Measurements from ENCODE around the gene RASSF8. TPM values are rescaled to one million over a fixed set of nuclear protein-coding genes. Genes with fewer than 3 reads are reported as not detected.

RASSF8 gene
- total RNA-seq, 1 donor from 2014 or later, result 85.7 TPM

GRCh38 chr12:26029736-26030022, 71.2 kb downstream of the RASSF8 start:
- no peaks in the 10 kb centered on the region for H3K36me3 ChIP-seq
- H3K9me3 ChIP-seq, result no peaks in the 10 kb centered on the region
- DNase-seq (no peak), ATAC-seq (no peak)
- H3K4me3 ChIP-seq, result no peak overlapping the region
- TF ChIP-seq CTCF (IDR thresholded peaks at IDR 0.05), result no peak
- no peaks in the 10 kb centered on the region for H3K27me3 ChIP-seq
- intact Hi-C loops (cut with DNase I), result loop anchor here (10.0 kb wide), 1 partner anchor 595 kb away; no protein-coding TSS in a partner anchor
- no peak overlapping the region for H3K27ac ChIP-seq
- H3K4me1 ChIP-seq, result no peaks in the 10 kb centered on the region

GRCh38 chr12:26030371-26030770, 71.9 kb downstream of the RASSF8 start:
- ATAC-seq (no peak), DNase-seq (no peak)
- TF ChIP-seq CTCF (IDR thresholded peaks at IDR 0.05), result no peak
- Histone ChIP-seq H3K36me3 (no peaks in the 10 kb centered on the region), H3K4me3 (no peak overlapping the region), H3K4me1 (no peaks in the 10 kb centered on the region), H3K27me3 (no peaks in the 10 kb centered on the region), H3K27ac (no peak overlapping the region), H3K9me3 (no peaks in the 10 kb centered on the region)
- intact Hi-C loops (cut with DNase I), result no loop called here

- intact Hi-C loops (cut with DNase I), result no loop called here
- no peak for ATAC-seq
Measured at GRCh38 chr12:26031318-26031717, 72.8 kb downstream of the RASSF8 start.

GRCh38 chr12:26031827-26032226, 73.3 kb downstream of the RASSF8 start:
- H3K36me3 ChIP-seq, result no peaks in the 10 kb centered on the region
- H3K4me1 ChIP-seq, result no peaks in the 10 kb centered on the region
- no peaks in the 10 kb centered on the region for H3K9me3 ChIP-seq
- no peak overlapping the region for H3K27ac ChIP-seq
- DNase-seq (no peak), ATAC-seq (no peak)
- intact Hi-C loops (cut with DNase I), result no loop called here
- no peak for TF ChIP-seq CTCF (IDR thresholded peaks at IDR 0.05)
- no peak overlapping the region for H3K4me3 ChIP-seq
- H3K27me3 ChIP-seq, result no peaks in the 10 kb centered on the region

More at GRCh38 chr12:26031318-26031717, 72.8 kb downstream of the RASSF8 start:
- no peaks in the 10 kb centered on the region for H3K4me1 ChIP-seq
- DNase-seq, result no peak
- no peaks in the 10 kb centered on the region for H3K36me3 ChIP-seq
- H3K9me3 ChIP-seq, result no peaks in the 10 kb centered on the region
- TF ChIP-seq CTCF (IDR thresholded peaks at IDR 0.05), result no peak
- H3K27me3 ChIP-seq, result no peaks in the 10 kb centered on the region
- H3K4me3 ChIP-seq, result no peak overlapping the region
- no peak overlapping the region for H3K27ac ChIP-seq

GRCh38 chr12:26032290-26032689, 73.8 kb downstream of the RASSF8 start:
- Histone ChIP-seq H3K9me3 (no peaks in the 10 kb centered on the region), H3K36me3 (no peaks in the 10 kb centered on the region), H3K27me3 (no peaks in the 10 kb centered on the region), H3K27ac (no peak overlapping the region), H3K4me1 (no peaks in the 10 kb centered on the region), H3K4me3 (no peak overlapping the region)
- intact Hi-C loops (cut with DNase I), result no loop called here
- no peak for DNase-seq
- ATAC-seq, result no peak
- no peak for TF ChIP-seq CTCF (IDR thresholded peaks at IDR 0.05)

GRCh38 chr12:26032719-26033241, 74.3 kb downstream of the RASSF8 start:
- Histone ChIP-seq H3K9me3 (no peaks in the 10 kb centered on the region), H3K4me3 (no peak overlapping the region), H3K27ac (no peak overlapping the region), H3K36me3 (no peaks in the 10 kb centered on the region), H3K4me1 (peaks cover 3% of the 10 kb centered on the region), H3K27me3 (no peaks in the 10 kb centered on the region)
- no peak for TF ChIP-seq CTCF (IDR thresholded peaks at IDR 0.05)
- no peak for DNase-seq
- ATAC-seq, result no peak
- intact Hi-C loops (cut with DNase I), result no loop called here
